Activated naive CD8-positive, alpha-beta T cell treated with anti-CD3 and anti-CD28 coated beads, Interleukin-2, amount 50 U/mL, for 24 hours (primary cell): ENCODE results near the gene NNAT.

Experiments
- ATAC-seq: fragments of 150-1000 bp; cut with Tn5 transposase; one replicate; pipeline ENCODE4 v1.10.0; 2021
- DNase-seq: peaks from one replicate; pipeline ENCODE4 v3.0.0; 2021
- H3K27ac Mint-ChIP-seq: one replicate; pipeline ENCODE4 v1.8.0; 2021; ENCODE audit warnings: mild to moderate bottlenecking, mixed read lengths
- H3K27me3 Mint-ChIP-seq: one replicate; pipeline ENCODE4 v1.8.0; 2021; ENCODE audit warnings: mixed read lengths
- H3K36me3 Mint-ChIP-seq: one replicate; pipeline ENCODE4 v1.8.0; 2021; ENCODE audit warnings: low read depth, mixed read lengths
- H3K4me1 Mint-ChIP-seq: one replicate; pipeline ENCODE4 v1.8.0; 2021; ENCODE audit warnings: mixed read lengths
- H3K4me3 Mint-ChIP-seq: one replicate; pipeline ENCODE4 v1.8.0; 2021; ENCODE audit warnings: mild to moderate bottlenecking, moderate library complexity, mixed read lengths
- H3K9me3 Mint-ChIP-seq: one replicate; pipeline ENCODE4 v1.8.0; 2021; ENCODE audit warnings: mixed read lengths

NNAT gene

DNA sequence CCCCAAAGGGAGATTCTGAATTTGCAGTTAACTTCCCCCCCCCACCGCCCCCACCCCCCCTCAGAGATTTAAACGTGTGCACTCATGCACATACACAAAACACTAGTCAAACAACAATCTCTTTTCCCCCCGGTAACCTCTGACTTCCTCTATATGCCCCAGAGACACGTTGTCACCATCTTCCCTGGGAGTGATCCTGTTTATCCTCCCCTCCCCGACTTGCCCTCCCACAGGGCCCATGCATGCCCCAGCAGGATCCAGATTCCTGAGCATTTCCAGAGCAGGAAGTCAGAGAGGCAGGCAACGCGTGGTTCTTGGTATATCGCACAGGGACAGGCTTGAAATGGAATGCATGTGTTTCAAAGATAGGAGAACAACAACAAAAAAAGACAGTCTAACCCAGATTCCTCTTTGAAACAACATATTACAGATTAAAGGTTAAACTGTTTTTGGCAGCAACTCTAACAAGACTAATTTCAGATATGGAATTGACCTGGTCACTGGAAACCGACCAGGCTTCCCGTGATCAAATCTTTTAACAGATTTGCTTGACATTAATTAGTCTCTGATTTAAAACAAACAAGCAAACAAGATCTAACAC, 5.3 kb downstream of the NNAT start:
- H3K27me3 Mint-ChIP-seq: no peaks in the 10 kb centered on the region
- no peak for ATAC-seq
- DNase-seq: no peak
- H3K4me1 Mint-ChIP-seq: peaks cover 52% of the 10 kb centered on the region
- peak overlapping the region; percentile 45 for H3K27ac Mint-ChIP-seq
- no peaks in the 10 kb centered on the region for H3K36me3 Mint-ChIP-seq
- H3K9me3 Mint-ChIP-seq: no peaks in the 10 kb centered on the region
- H3K4me3 Mint-ChIP-seq: peak overlapping the region; percentile 80

DNA sequence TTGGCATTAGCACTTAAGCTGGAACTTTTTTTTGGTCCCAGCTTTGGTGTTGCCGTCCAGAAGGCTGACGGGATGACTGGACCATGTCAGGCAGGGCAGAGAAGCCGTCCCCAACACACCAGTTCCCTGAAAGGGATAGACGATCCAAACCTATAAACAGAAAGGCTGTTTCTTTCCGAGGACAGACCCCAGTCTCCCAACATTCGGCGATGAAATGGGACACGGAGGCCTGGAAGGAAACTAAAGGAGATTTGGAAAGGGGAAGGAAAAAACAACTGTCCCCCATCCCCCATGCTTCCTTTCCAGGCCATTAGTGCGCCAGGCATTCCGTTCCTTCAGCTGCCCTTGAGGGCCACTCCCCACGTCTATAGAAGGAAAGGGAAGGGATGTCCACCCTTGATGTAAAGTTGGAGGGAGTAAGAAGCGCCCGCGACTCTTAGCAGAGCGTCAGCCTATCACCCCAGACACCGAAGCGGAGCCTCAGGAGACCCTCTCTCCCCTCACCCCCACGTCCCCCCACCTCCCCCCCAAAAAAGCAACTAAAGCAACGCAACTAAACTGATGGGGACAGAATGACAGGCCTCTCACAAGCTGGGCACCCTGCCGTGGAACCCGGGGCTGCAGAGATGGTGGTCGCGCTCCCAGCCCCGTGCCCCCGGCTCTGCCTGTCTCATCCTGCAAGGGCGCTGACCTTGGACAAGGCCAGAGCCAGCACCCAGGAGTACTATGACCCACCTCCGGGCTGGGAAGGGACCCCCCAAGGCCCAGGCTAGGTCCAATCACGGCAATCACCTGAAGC, 6.0 kb downstream of the NNAT start:
- DNase-seq (no peak), ATAC-seq (peak; percentile 2)
- Mint-ChIP-seq H3K27ac (peak overlapping the region; percentile 45), H3K4me1 (peaks cover 50% of the 10 kb centered on the region), H3K9me3 (no peaks in the 10 kb centered on the region), H3K36me3 (no peaks in the 10 kb centered on the region), H3K27me3 (no peaks in the 10 kb centered on the region), H3K4me3 (peak overlapping the region; percentile 80)

DNA sequence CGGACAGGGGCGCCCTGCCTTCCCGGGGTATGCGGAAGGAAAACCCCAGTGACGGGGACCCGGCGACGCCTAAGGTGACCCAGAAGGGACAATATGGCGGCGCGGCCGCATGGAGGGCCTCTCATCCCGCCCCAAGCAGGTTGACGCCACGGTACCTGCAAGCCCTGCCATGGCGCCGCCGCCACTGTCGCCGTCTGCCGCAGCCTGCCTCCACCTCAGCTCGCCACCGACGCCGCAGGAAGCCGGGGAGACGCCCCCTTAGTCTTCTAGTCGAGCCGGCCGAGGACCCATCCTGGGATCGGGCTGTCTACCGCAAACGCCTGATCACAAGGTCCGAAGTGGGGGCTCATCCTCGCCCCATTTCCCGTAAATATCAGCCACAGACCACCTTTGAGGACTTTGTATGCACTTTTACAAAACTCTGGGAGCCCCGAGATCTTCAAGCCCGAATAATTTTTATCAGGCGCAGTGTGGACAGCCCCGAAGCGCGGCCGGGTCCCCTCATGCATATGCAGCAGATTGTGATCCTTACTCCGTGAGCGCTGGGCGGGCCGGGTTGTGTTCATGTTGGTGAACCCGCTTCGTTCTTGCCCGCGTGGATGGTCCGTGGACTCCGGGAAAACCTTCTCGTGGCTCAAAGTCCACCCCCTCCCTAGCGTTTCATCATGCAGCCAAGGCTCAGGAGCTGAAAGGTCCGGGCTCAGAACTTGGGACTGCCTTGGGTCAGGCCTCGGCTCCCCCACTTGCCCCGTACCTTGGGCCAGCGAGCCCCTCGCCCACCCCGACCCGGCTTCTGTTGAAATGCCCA, 6.8 kb downstream of the NNAT start, which contains the start of gene BLCAP:
Gene BLCAP, minus strand, starts transcription at position 239 of the 808 bp plus-strand sequence. CDS start 8,702 bp downstream, outside the sequence.
- Mint-ChIP-seq H3K4me3 (peak within 1 kb of the TSS; percentile 80), H3K4me1 (peaks cover 47% of the 10 kb centered on the region)

DNA sequence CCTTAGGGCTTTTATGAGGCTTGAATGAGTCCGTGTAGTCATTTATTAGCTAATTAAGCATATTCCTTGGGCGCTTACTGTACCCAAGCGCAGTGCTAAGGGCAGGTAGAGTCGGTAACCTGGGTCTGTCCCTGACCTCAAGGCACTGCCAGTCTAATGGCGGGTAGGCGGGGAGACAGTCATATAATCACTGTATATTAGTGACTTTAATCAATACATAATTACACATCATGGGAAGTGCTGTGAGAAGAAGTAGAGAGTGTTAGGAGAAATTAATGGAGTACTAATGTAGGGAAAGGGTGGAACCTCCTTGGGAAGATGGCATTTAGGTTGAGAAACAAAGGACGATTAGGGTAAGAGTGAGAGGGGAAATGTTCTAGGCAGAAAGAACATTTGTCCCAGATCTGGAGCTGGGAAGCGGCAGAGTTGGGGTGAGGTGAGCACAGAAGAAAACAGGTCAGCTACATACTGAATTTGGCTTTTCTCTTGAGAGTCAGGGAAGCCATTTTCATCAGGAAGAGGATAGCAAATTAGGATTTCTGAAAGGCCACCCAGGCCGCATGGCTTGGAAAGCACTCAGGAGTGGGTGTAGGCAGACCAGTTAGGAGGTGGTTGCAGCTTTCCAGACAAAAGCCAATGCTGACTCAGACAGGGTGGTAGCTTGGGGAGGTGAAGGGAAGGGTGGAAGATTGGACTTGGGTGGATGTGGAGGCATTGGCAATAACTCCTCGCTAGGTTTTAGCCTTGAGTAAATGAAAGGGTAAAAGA, 7.6 kb downstream of the NNAT start:
- H3K27me3 Mint-ChIP-seq: no peaks in the 10 kb centered on the region
- DNase-seq (no peak), ATAC-seq (peak; percentile 5)
- no peaks in the 10 kb centered on the region for H3K36me3 Mint-ChIP-seq
- peak overlapping the region; percentile 99 for H3K27ac Mint-ChIP-seq
- H3K4me1 Mint-ChIP-seq: peaks cover 40% of the 10 kb centered on the region
- no peaks in the 10 kb centered on the region for H3K9me3 Mint-ChIP-seq
- H3K4me3 Mint-ChIP-seq: peak overlapping the region; percentile 80

More for the DNA sequence above, 6.8 kb downstream of the NNAT start, which contains the start of gene BLCAP:
- peak within 1 kb of the TSS; percentile 99 for H3K27ac Mint-ChIP-seq
- no peaks in the 10 kb centered on the region for H3K36me3 Mint-ChIP-seq
- no peaks in the 10 kb centered on the region for H3K9me3 Mint-ChIP-seq
- ATAC-seq (peak; percentile 89), DNase-seq (peak; percentile 91)
- H3K27me3 Mint-ChIP-seq: no peaks in the 10 kb centered on the region

DNA sequence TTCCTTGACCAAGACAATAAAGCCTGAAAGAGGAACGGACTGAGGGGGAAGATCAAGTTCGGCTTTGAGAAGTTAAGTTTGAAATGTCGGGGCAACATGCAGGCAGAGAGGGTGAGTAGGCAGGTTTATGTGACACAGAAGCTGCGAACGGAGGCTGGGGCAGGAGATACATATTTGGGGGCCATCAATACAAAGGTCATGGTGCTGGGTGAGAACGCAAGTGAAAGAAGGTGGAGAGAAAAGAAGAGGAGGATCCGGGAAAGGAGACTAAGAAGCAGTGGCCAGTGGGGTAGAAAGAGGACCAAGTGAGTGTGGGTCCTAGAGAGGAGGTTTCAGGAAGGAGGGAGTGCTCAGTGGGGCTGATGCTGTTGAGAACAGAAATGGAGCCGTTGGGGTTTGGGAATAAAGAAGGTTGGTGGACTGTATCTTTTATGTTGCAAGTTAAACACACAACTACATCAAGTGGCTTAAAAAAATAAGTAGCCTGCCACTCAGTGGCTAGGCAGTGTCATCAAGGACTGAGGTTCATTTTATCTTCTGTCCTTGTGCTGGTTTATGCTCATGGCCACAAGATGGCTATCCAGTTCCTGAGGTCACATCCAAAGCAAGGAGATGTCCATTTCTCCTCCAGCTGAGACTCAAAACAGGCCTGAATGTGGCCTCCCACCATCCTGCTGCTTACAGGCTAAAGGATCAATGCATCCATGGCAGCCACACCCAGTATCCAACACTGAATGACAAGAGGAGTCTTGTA, 8.3 kb downstream of the NNAT start:
- Mint-ChIP-seq H3K4me3 (peak overlapping the region; percentile 80), H3K36me3 (no peaks in the 10 kb centered on the region), H3K27me3 (no peaks in the 10 kb centered on the region), H3K9me3 (no peaks in the 10 kb centered on the region), H3K27ac (peak overlapping the region; percentile 6), H3K4me1 (peaks cover 37% of the 10 kb centered on the region)
- no peak for DNase-seq
- no peak for ATAC-seq

DNA sequence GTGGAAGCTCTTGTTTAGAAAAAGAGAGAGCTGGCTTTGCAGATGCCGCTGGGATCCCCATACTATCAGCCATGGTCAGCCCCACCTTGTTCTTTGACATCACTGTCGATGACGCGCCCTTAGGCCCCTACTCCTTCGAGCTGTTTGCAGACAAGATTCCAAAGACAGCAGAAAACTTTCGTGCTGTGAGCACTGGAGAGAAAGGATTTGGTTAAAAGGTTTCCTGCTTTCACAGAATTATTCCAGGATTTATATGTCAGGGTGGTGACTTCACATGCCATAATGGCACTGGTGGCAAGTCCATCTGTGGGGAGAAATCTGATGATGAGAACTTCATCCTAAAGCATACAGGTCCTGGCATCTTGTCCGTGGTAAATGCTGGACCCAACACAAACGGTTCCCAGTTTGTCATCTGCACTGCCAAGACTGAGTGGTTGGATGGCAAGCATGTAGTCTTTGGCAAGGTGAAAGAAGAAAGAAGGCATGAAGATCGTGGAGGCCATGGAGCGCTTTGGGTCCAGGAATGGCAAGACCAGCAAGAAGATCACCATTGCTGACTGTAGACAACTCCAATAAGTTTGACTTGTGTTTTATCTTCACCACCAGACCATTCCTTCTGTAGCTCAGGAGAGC, 9.0 kb downstream of the NNAT start:
- Mint-ChIP-seq H3K4me3 (no peak overlapping the region), H3K4me1 (peaks cover 34% of the 10 kb centered on the region), H3K9me3 (no peaks in the 10 kb centered on the region), H3K27ac (no peak overlapping the region), H3K27me3 (peaks cover 2% of the 10 kb centered on the region), H3K36me3 (no peaks in the 10 kb centered on the region)
- no peak for DNase-seq
- no peak for ATAC-seq

DNA sequence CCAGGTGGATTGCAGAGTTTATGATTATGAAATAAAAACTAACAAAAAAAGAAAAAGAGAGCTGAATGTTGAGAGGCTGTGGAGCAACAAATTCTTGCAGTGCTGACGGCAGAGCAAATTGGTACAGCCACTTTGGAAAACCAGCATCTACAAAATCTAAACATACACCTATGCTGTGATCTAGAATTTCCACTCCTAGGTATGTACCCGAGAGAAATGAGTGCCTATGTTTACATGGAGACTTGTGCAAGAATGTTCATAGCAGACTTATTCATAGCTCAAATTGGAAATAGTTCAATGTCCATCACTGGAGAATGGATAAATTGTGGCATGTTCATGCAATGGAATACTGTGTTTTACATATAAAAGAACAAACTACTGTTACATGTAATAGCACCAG, 9.6 kb downstream of the NNAT start:
- H3K4me3 Mint-ChIP-seq: no peak overlapping the region
- DNase-seq: no peak
- no peaks in the 10 kb centered on the region for H3K36me3 Mint-ChIP-seq
- peaks cover 28% of the 10 kb centered on the region for H3K4me1 Mint-ChIP-seq
- H3K27ac Mint-ChIP-seq: no peak overlapping the region
- H3K9me3 Mint-ChIP-seq: no peaks in the 10 kb centered on the region
- ATAC-seq: no peak
- H3K27me3 Mint-ChIP-seq: peaks cover 2% of the 10 kb centered on the region

DNA sequence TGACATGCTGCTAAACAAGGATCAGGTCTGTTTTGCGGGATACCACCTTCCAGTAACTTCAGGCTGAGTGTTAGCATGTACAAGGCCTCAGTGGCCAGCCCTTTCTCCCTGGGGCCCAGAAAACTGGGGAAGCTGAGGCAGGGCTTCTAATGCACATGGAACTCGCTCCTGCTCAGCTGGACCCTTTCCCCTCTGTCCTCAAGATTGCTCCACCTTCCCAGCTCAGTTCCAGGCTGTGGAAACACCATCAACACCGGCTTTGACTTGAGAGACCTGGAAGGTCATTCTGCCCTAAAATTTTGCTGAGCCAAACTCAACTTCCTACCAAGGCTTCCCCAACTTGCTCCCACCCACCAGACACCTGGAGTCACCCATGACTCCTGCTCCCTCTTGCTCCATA, 10.8 kb downstream of the NNAT start:
- ATAC-seq: no peak
- no peak overlapping the region for H3K27ac Mint-ChIP-seq
- no peak overlapping the region for H3K4me3 Mint-ChIP-seq
- DNase-seq: no peak
- no peaks in the 10 kb centered on the region for H3K36me3 Mint-ChIP-seq
- H3K4me1 Mint-ChIP-seq: peaks cover 19% of the 10 kb centered on the region
- peaks cover 2% of the 10 kb centered on the region for H3K27me3 Mint-ChIP-seq
- no peaks in the 10 kb centered on the region for H3K9me3 Mint-ChIP-seq

DNA sequence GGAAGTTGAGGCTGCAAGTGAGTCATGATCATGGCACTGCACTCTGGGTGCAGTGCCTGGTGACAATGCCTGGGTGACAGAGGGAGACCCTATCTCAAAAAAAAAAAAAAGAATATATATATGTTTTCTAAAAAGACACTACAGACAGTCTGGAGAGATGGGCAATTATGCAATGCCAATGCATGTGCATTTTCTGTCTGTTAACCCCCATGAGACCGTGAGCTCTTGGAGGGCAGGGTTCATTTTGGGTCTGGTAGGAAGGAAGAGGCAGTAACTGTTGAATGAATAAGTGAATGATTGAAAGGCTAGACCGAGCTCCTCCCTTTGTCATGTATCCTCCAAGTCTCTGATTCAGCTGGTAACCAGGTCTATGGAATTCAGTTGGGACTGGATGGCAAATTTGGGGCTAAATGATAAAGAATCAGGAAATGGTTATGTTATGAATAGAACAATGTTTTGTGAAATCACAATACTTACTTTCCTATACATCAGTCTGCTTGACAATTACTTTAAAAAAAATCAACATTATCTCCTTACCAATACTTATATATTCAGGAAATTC, 12.2 kb downstream of the NNAT start:
- peaks cover 2% of the 10 kb centered on the region for H3K27me3 Mint-ChIP-seq
- H3K9me3 Mint-ChIP-seq: no peaks in the 10 kb centered on the region
- no peak overlapping the region for H3K4me3 Mint-ChIP-seq
- no peaks in the 10 kb centered on the region for H3K36me3 Mint-ChIP-seq
- no peak for DNase-seq
- ATAC-seq: no peak
- peaks cover 17% of the 10 kb centered on the region for H3K4me1 Mint-ChIP-seq
- H3K27ac Mint-ChIP-seq: no peak overlapping the region

DNA sequence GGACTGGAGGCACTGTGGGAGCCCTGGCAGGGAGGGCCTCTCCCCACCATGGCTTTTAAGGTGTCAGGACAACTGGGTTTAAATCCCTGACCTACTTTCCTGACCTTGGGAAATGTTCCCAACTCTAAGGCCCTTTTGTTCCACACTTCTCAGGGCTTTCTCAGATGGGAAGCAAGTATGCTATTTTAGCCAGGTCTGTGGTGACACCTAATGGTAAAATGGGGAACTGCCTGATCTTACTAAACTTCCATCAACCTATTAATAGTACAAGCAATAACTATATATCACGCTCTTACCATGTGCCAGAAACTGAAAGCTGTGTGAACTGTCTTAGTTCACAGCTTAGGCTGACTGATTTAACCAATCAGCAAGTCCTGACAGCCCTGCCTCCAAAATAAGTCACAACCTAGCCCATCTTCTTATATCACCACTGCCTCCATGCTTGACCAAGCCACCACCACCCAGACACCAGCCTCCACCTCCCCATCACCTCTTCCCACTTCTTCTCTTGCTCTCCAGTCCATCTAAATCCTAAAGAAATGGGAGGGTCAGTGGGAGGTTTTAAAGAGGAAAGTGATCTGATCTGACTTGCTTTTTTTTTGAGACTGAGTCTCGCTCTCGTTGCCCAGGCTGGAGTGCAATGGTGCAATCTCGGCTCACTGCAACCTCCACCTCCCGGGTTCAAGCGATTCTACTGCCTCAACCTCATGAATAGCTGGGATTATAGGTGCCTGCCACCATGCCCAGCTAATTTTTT, 13.5 kb downstream of the NNAT start:
- H3K4me1 Mint-ChIP-seq: peaks cover 6% of the 10 kb centered on the region
- DNase-seq (peak; percentile 35), ATAC-seq (peak; percentile 88)
- H3K9me3 Mint-ChIP-seq: no peaks in the 10 kb centered on the region
- H3K4me3 Mint-ChIP-seq: no peak overlapping the region
- peaks cover 2% of the 10 kb centered on the region for H3K27me3 Mint-ChIP-seq
- no peak overlapping the region for H3K27ac Mint-ChIP-seq
- no peaks in the 10 kb centered on the region for H3K36me3 Mint-ChIP-seq

DNA sequence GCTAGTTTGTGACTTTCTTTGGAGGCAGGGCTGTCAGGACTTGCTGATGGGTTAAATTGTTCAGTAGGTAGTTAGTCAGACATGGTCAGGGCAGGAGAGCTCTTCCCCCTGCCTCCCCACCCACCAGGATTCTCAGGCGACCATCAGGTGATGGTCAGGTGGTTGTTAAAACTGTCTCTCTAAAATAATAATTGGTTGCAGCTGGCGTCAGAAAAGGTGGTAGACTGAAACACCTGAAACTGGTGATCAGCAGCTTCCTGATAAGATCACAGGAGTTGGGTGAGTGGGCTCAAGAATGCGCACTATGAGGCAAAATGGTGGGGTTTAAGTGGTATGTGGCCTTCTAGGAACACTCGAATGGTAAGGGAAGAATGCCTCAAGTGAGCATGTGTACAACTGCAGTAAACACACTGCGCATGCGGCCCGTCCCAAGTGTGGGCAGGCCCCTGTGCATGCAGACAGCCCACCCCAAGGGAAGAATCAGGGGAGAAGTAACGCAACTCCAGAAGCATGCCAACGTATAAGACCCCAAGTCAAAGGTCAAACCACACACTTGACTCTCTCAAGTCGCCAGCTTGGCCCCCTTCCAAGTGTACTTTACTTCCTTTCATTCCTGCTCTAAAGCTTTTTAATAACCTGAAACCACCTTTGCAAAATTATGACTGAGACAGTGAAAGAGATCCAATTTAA, 14.5 kb downstream of the NNAT start:
- H3K27ac Mint-ChIP-seq: no peak overlapping the region
- H3K9me3 Mint-ChIP-seq: no peaks in the 10 kb centered on the region
- H3K4me1 Mint-ChIP-seq: peaks cover 6% of the 10 kb centered on the region
- DNase-seq (no peak), ATAC-seq (no peak)
- peaks cover 2% of the 10 kb centered on the region for H3K27me3 Mint-ChIP-seq
- H3K36me3 Mint-ChIP-seq: no peaks in the 10 kb centered on the region
- no peak overlapping the region for H3K4me3 Mint-ChIP-seq

DNA sequence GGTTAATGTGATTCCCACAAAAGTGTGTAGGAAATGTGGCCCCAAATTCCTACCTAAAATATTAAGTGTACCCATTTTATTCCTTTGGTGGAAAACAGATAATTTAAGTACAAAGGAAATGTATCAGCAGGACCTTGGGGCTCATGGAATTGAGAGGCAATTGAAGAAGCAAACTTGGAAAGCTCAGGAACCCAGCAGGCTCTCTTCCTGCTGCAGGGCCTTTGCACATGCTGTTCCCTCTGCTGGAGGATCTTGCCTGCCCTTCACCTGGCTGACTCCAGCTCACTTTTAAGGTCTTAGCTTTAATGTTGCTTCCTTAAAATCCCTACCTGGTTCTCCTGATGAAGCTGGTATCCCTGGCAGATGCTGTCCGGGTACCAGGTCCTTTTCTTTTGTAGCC, 16.5 kb downstream of the NNAT start:
- H3K36me3 Mint-ChIP-seq: no peaks in the 10 kb centered on the region
- H3K4me3 Mint-ChIP-seq: no peak overlapping the region
- no peaks in the 10 kb centered on the region for H3K9me3 Mint-ChIP-seq
- peaks cover 6% of the 10 kb centered on the region for H3K4me1 Mint-ChIP-seq
- H3K27ac Mint-ChIP-seq: no peak overlapping the region
- DNase-seq: no peak
- no peak for ATAC-seq
- H3K27me3 Mint-ChIP-seq: peaks cover 2% of the 10 kb centered on the region
